HepG2 (cell line): ENCODE data around the gene PRKAG3.

Experiments
- CTCF ChIP-seq: sonication (generic); formaldehyde crosslinking; IDR thresholded peaks from 2 replicates; pipeline ENCODE4 v1.5.0; 2020; ENCODE audit warnings: mild to moderate bottlenecking, missing genetic modification reagents, moderate library complexity
- E2F2 ChIP-seq: sonication (generic); formaldehyde crosslinking; IDR thresholded peaks from 2 replicates; pipeline ENCODE4 v1.4.0; 2020; ENCODE audit warnings: missing genetic modification reagents, borderline replicate concordance
- MAX ChIP-seq: IDR thresholded peaks from 2 replicates; pipeline ENCODE4 v1.6.1; 2012; ENCODE audit warnings: inconsistent platforms
- POLR2A ChIP-seq, 2 experiments: IDR thresholded peaks; 2 replicates each; pipeline ENCODE4 v1.6.1; 2011; ENCODE audit warnings: low read depth in 2 of 2, low read length in 2 of 2, mild to moderate bottlenecking in 1 of 2, moderate library complexity in 1 of 2; ENCODE audit not compliant: insufficient read depth in 1 of 2
- TCF7L2 ChIP-seq: IDR thresholded peaks from 2 replicates; pipeline ENCODE4 v1.6.1; 2011; ENCODE audit warnings: mild to moderate bottlenecking, low read depth, low read length, moderate library complexity

- TF ChIP-seq TCF7L2 (no peak), MAX (no peak), CTCF (CRISPR knock-in tag) (no peak), E2F2 (CRISPR knock-in tag) (no peak), POLR2A (IDR thresholded peaks at IDR 0.05; ENCODE audit: insufficient read depth in 1 of 2, low read depth in 2 of 2, low read length in 2 of 2) (no peak)
Observed at GRCh38 chr2:218807626-218808025, 24.0 kb downstream of the PRKAG3 start.
